ENCODE measurements around the gene KIRREL3.

DNA sequence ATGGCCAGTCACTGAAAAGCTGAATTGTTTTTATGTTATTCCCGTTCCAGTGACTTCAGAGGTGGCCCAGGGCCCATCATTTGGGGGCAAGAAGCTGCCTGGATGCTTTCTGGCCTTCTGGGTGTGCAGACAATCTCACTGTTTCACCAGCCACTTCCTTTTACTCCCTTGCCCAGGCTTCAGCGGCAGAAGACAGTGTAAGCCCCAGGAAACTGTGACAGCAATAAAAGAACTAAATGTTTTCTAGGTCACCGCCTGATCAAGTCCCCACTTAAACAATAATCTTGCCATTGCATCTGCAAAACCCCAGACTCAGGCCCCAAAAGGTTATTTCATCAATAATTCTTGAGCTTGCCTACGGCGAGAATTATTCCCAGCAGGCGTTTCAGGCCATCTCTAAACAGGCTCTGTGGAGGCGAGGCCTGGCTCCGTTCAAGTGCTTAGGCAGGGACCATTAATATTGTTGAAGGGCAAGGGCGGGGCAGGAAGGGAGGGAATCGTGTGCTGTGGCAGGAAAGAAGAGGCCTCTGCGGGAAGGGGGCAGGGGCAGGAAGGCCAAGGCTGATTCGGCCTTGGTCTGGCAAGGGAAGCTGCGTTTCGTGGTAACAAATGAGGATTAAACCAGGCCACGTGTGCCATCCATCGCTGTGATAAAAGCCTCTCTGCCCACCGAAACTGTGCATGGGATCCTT, 252.3 kb downstream of the KIRREL3 start:
- TF ChIP-seq YY1 (IDR thresholded peaks at IDR 0.05; ENCODE audit: insufficient read depth, insufficient read length) (no peak), ZNF274 (IDR thresholded peaks at IDR 0.05; ENCODE audit: low read depth, low read length) (no peak), SUZ12 (IDR thresholded peaks at IDR 0.05; ENCODE audit: extremely low read depth, insufficient read depth, insufficient read length) (no peak)

Measured in NT2/D1 (cell line).